Middle frontal gyrus (tissue), 1 donor: Measurements from ENCODE around the gene EVC2.

ENCODE experiments used
- DNase-seq: peaks from one replicate; pipeline ENCODE4 v3.0.0-alpha.2; 2015; ENCODE audit warnings: low spot score; ENCODE audit errors: extremely low spot score

Gene EVC2

GRCh38 chr4:5711479-5712184, 3.3 kb upstream of the EVC2 start:
- DNase-seq, result no peak

GRCh38 chr4:5710961-5711478, 2.7 kb upstream of the EVC2 start, which contains the start of gene EVC:
TSS of gene EVC (plus strand) at chr4:5711201. CDS start at chr4:5711381, 180 bp downstream.
- no peak for DNase-seq

GRCh38 chr4:5710065-5710960, 2.0 kb upstream of the EVC2 start:
- DNase-seq, result no peak

- no peak for DNase-seq
Measured at GRCh38 chr4:5709207-5709575, 832 bp upstream of the EVC2 start.

GRCh38 chr4:5707778-5708448, 446 bp downstream of the EVC2 start:
- DNase-seq, result no peak

- DNase-seq, result no peak
Measured at GRCh38 chr4:5707366-5707765, 993 bp downstream of the EVC2 start.

- DNase-seq, result no peak
Measured at GRCh38 chr4:5706486-5707290, 1.7 kb downstream of the EVC2 start.

- no peak for DNase-seq
Measured at GRCh38 chr4:5705647-5706320, 2.6 kb downstream of the EVC2 start.

GRCh38 chr4:5704276-5704675, 4.1 kb downstream of the EVC2 start:
- no peak for DNase-seq

GRCh38 chr4:5703831-5704230, 4.5 kb downstream of the EVC2 start:
- no peak for DNase-seq

- DNase-seq, result no peak
Measured at GRCh38 chr4:5701971-5702370, 6.4 kb downstream of the EVC2 start.

GRCh38 chr4:5700459-5700858, 7.9 kb downstream of the EVC2 start:
- no peak for DNase-seq

GRCh38 chr4:5696341-5696740, 12.0 kb downstream of the EVC2 start:
- DNase-seq, result no peak

GRCh38 chr4:5693871-5694270, 14.5 kb downstream of the EVC2 start:
- DNase-seq, result no peak

GRCh38 chr4:5691491-5692132, 16.7 kb downstream of the EVC2 start:
- no peak for DNase-seq

- DNase-seq, result no peak
Measured at GRCh38 chr4:5689065-5689464, 19.3 kb downstream of the EVC2 start.

GRCh38 chr4:5686338-5686737, 22.0 kb downstream of the EVC2 start:
- DNase-seq, result no peak

- DNase-seq, result no peak
Measured at GRCh38 chr4:5685296-5685695, 23.1 kb downstream of the EVC2 start.

GRCh38 chr4:5683566-5683965, 24.8 kb downstream of the EVC2 start:
- no peak for DNase-seq

- no peak for DNase-seq
Measured at GRCh38 chr4:5678977-5679376, 29.4 kb downstream of the EVC2 start.
